ENCODE measurements around the gene SPC24. TPM values are rescaled to one million over a fixed set of nuclear protein-coding genes. Genes with fewer than 3 reads are reported as not detected.
"Not testable (repeated sequence)": the region's sequence is repeated elsewhere in the genome, so short reads cannot be mapped to it uniquely, and the experiment has no call there.

SPC24 gene
- total and polyA plus RNA-seq, 8 donors, result 0.20 to 1.4 (median 0.55) TPM

DNA sequence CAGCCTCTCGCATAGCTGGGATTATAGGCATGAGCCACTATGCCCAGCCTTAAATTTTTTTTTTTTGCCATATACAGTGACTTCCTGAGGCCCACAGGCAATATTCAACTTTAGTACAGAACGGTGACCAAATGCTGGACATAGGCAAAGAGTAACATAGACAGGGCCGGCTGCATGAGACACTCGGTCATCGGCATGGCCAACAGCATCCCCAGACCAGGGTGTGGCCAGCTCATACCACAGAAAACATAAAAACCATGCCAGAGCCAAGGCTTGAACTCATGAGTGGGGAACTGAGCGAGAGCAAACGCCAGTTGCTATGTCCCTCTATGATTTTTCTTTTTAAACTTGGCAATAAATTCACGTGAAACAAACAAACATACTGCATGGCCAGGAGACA is 24.8 kb upstream of the SPC24 start:
- TF ChIP-seq, protein P1, sequence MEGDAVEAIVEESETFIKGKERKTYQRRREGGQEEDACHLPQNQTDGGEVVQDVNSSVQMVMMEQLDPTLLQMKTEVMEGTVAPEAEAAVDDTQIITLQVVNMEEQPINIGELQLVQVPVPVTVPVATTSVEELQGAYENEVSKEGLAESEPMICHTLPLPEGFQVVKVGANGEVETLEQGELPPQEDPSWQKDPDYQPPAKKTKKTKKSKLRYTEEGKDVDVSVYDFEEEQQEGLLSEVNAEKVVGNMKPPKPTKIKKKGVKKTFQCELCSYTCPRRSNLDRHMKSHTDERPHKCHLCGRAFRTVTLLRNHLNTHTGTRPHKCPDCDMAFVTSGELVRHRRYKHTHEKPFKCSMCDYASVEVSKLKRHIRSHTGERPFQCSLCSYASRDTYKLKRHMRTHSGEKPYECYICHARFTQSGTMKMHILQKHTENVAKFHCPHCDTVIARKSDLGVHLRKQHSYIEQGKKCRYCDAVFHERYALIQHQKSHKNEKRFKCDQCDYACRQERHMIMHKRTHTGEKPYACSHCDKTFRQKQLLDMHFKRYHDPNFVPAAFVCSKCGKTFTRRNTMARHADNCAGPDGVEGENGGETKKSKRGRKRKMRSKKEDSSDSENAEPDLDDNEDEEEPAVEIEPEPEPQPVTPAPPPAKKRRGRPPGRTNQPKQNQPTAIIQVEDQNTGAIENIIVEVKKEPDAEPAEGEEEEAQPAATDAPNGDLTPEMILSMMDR (IDR thresholded peaks at IDR 0.05), result no peak
- Histone ChIP-seq H3K27me3 (no peaks in the 10 kb centered on the region), H3K27ac (no peak overlapping the region), H3K4me3 (no peak overlapping the region), H3K4me1 (peaks cover 0 to 9% (median 0%) of the 10 kb centered on the region in 3 donors), H3K36me3 (peaks cover 0 to 7% (median 3%) of the 10 kb centered on the region in 3 donors), H3K9me3 (no peaks in the 10 kb centered on the region)
- no peak for DNase-seq
- no peak for FAIRE-seq
- no peak for ATAC-seq
- intact Hi-C loops (cut with DNase I), result no loop called here
- 83 to 89% methylated on average over 8 of the region's 8 CpGs for WGBS, 2 donors

DNA sequence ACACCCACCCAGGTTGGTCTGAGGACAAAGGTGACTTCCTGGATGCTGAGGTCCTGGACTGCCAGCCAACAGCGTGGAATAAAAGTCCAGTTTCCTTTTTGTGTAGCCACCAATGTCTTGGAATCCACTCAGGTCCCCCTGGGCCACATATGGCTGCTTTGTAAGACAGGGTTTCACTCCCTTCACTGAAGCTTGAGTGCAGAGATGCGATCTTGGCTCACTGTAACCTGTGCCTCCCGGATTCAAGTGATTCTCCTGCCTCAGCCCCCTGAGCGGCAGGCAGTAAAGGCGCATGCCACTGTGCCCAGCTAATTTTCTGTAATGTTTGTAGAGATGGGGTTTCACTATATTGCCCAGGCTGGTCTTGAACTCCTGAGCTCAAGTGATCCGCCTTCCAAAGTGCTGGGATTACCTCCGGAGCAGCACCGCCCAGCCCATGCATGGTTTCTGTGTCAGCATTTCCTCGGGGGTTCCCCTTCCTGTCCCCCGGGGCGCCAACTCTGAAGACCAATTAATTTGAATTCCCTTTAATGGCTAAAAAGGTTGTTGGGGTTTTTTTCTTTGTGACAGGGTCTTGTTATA is 24.2 kb upstream of the SPC24 start:
- WGBS, 2 donors, result 84 to 89% methylated on average over 11 of the region's 11 CpGs
- Histone ChIP-seq H3K4me3 (no peak overlapping the region), H3K27me3 (no peaks in the 10 kb centered on the region), H3K36me3 (peaks cover 0 to 7% (median 3%) of the 10 kb centered on the region in 3 donors), H3K27ac (no peak overlapping the region), H3K9me3 (no peaks in the 10 kb centered on the region), H3K4me1 (peaks cover 0 to 4% (median 0%) of the 10 kb centered on the region in 3 donors)
- TF ChIP-seq, protein P1 (IDR thresholded peaks at IDR 0.05), result no peak
- FAIRE-seq (no peak), DNase-seq (no peak), ATAC-seq (peak in 1 of 4 donors; percentile 10)
- intact Hi-C loops (cut with DNase I), result no loop called here

DNA sequence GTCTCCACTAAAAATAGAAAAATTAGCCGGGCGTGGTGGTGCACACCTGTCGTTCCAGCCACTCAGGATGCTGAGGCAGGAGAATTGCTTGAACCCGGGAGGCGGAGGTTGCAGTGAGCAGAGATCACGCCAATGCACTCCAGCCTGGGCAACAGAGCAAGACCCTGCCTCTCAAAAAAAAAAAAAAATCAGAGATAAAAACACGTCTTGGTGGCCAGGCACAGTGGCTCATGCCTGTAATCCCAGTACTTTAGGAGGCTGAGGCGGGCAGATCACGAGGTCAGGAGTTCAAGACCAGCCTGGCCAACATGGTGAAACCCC is 23.5 kb upstream of the SPC24 start:
- H3K9me3 ChIP-seq; ATAC-seq; H3K4me3 ChIP-seq; intact Hi-C loops (cut with DNase I); H3K27ac ChIP-seq; FAIRE-seq; H3K4me1 ChIP-seq; H3K27me3 ChIP-seq; DNase-seq: not testable (repeated sequence)
- peaks cover 0 to 14% (median 3%) of the 10 kb centered on the region in 3 donors for H3K36me3 ChIP-seq
- 93 to 96% methylated on average over 9 of the region's 9 CpGs for WGBS, 2 donors

DNA sequence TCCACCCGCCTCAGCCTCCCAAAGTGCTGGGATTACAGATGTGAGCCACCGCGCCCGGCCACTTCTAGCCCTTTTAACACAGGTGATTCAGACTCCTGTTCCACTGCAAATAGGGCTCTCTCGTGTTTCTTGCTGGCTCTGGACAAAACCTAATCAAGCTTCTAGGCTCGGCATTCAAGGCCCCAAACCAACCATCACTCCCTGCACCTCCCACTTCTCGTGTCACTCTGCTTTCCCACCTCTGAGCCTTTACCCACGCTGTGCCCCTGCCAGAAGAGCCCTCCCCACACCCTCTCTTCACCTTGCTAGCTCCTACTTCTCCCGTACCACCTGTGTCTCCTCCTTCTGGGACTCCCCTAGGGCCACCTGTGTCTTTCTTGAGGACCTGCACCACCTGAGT is 22.0 kb upstream of the SPC24 start:
- ATAC-seq (no peak), FAIRE-seq (no peak), DNase-seq (no peak)
- TF ChIP-seq, protein P1 (IDR thresholded peaks at IDR 0.05), result no peak
- 94 to 95% methylated on average over 9 of the region's 9 CpGs for WGBS, 2 donors
- no peaks in the 10 kb centered on the region for H3K9me3 ChIP-seq
- no peaks in the 10 kb centered on the region for H3K27me3 ChIP-seq
- H3K36me3 ChIP-seq, result peaks cover 0 to 29% (median 3%) of the 10 kb centered on the region in 3 donors
- no peak overlapping the region for H3K27ac ChIP-seq
- intact Hi-C loops (cut with DNase I), result no loop called here
- H3K4me3 ChIP-seq, result no peak overlapping the region
- no peaks in the 10 kb centered on the region for H3K4me1 ChIP-seq

DNA sequence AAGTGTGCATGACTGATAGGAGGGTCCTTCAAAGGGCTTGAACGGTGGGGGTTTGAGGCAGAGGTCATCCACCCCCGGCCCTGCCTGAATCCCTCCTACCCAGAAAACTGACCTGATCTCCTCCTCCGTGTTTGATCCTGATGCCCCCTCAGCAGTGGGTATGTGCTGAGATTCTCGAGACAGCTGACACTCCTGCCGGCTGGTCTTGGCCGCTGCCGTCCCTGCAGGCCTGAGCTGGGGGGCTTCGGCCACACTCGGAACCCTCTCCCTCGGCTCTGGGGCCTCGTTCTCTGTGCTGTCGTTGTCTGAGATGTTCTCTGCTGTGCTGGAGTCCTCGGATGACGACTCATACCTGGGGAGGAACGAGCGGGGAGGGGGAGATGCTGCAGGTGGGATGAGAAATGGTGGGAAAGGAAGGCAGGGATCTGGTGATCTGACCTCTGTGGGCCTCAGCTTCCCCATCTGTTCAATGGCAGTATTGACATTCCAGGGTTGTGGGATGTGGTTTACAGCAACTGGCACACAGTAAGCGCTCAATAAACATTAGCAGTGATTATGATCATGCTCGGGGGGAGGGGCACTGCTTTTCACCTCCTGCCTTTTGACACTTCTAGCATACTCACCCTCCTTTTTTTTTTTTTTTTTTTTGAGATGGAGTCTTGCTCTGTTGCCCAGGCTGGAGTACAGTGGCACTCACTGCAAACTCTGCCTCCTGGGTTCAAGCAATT is 21.0 kb upstream of the SPC24 start:
- Histone ChIP-seq H3K27ac (no peak overlapping the region), H3K27me3 (no peaks in the 10 kb centered on the region), H3K4me3 (no peak overlapping the region), H3K4me1 (no peaks in the 10 kb centered on the region), H3K9me3 (no peaks in the 10 kb centered on the region), H3K36me3 (peaks cover 0 to 34% (median 3%) of the 10 kb centered on the region in 3 donors)
- no peak for DNase-seq
- intact Hi-C loops (cut with DNase I), result no loop called here
- no peak for ATAC-seq
- TF ChIP-seq, protein P1 (IDR thresholded peaks at IDR 0.05), result no peak
- no peak for FAIRE-seq
- WGBS, 2 donors, result 93% methylated on average over 18 of the region's 18 CpGs

Measured in pancreas (tissue), 10 donors.